HEK293T (cell line): ENCODE data around the gene CDC42SE2.

ENCODE experiments used
- CTBP1 ChIP-seq: fragments of 450-650 bp; IDR thresholded peaks from 2 replicates; pipeline ENCODE4 v1.6.1; 2016; ENCODE audit warnings: borderline replicate concordance
- FOXA1 ChIP-seq: fragments of 450-650 bp; IDR thresholded peaks from 2 replicates; pipeline ENCODE4 v1.6.1; 2016; ENCODE audit warnings: mild to moderate bottlenecking
- FOXM1 ChIP-seq: fragments of 450-650 bp; IDR thresholded peaks from 2 replicates; pipeline ENCODE4 v1.6.1; 2017; ENCODE audit warnings: mild to moderate bottlenecking, borderline replicate concordance
- TF ChIP-seq, protein P1 (sequence below): fragments of 450-650 bp; IDR thresholded peaks from 2 replicates; pipeline ENCODE4 v1.6.1; 2016

DNA sequence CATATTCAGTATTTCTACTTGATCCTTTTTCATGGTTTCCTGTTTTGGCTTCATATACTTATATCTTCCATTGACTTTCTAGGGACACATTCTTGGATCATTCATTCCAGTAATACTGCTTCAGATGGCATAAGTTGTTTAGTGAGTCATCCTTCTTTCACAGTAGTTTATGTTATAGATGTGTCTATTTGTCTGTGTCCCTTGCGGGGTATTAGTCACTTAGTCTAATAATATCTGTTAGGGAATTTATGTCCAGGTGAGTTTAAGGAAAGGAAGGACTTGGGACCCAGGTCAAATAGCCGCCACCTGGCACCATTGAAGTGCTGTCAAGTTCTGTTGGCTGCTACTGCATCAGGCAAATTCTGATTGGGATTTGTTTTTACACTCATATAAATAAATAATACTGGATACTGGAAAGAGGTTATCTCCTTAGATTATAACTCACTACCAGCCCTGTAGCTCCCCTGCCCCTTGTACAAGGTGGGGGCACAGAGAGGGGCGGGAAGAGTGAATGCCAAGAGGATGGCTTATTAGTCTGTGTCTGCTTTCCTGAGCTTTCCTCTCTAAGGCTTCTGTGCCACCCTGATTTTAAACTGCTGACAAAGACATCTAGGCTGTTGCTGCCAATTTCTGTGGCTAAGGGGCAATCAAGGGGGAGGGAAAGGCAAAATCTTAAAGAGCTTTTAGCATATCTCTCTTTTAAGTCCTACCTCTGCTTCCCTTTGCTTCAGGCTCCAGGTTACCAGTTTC is 64.9 kb downstream of the CDC42SE2 start:
- no peak for TF ChIP-seq FOXM1
- TF ChIP-seq, protein P1, sequence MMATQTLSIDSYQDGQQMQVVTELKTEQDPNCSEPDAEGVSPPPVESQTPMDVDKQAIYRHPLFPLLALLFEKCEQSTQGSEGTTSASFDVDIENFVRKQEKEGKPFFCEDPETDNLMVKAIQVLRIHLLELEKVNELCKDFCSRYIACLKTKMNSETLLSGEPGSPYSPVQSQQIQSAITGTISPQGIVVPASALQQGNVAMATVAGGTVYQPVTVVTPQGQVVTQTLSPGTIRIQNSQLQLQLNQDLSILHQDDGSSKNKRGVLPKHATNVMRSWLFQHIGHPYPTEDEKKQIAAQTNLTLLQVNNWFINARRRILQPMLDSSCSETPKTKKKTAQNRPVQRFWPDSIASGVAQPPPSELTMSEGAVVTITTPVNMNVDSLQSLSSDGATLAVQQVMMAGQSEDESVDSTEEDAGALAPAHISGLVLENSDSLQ, result no peak
- TF ChIP-seq CTBP1, result no peak
- no peak for TF ChIP-seq FOXA1
